A673 (cell line): Measurements from ENCODE around the gene RASA3.

Source experiments
- EZH2 ChIP-seq: fragments of 200-600 bp; sonication (generic); IDR thresholded peaks from 2 replicates; pipeline ENCODE4 v1.6.1; 2017; ENCODE audit warnings: borderline replicate concordance, low read depth, mild to moderate bottlenecking, mixed read lengths, antibody characterized with exemption, low read length; ENCODE audit not compliant: poor library complexity, severe bottlenecking
- TF ChIP-seq, protein P1 (sequence below): fragments of 300-800, 200-600 bp; sonication (generic); conservative IDR thresholded peaks from 2 replicates; pipeline ENCODE4 v1.5.1; 2017; ENCODE audit warnings: low read depth, mild to moderate bottlenecking, antibody characterized with exemption, low read length, moderate library complexity, mixed read lengths

DNA sequence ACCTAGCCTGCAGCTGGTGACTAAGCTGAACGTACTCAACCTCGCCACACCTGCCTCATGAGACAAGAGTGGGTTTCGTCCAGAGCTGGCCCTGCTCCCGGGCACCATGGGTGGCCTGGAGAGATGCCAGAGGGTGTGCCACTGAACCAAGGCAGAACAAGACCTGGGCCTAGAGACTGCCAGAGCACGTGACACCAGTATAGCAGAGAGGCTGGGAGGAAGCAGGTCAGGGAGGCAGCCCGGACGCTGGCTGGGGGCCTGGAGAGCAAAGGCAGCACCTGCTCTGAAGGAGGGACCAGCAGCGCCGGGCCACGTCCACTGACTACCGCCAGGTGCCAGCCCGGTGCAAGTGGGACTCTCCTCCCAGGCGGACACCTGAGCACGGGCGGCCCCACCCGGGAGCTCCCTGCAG is 151.2 kb downstream of the RASA3 start:
- TF ChIP-seq, protein P1, sequence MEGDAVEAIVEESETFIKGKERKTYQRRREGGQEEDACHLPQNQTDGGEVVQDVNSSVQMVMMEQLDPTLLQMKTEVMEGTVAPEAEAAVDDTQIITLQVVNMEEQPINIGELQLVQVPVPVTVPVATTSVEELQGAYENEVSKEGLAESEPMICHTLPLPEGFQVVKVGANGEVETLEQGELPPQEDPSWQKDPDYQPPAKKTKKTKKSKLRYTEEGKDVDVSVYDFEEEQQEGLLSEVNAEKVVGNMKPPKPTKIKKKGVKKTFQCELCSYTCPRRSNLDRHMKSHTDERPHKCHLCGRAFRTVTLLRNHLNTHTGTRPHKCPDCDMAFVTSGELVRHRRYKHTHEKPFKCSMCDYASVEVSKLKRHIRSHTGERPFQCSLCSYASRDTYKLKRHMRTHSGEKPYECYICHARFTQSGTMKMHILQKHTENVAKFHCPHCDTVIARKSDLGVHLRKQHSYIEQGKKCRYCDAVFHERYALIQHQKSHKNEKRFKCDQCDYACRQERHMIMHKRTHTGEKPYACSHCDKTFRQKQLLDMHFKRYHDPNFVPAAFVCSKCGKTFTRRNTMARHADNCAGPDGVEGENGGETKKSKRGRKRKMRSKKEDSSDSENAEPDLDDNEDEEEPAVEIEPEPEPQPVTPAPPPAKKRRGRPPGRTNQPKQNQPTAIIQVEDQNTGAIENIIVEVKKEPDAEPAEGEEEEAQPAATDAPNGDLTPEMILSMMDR = no peak
- TF ChIP-seq EZH2 = no peak
